ENCODE data around the gene CRYBG3.

- TF ChIP-seq EZH2 (IDR thresholded peaks at IDR 0.05; ENCODE audit: insufficient read depth, poor library complexity, severe bottlenecking) (no peak), EZH2phosphoT487 (IDR thresholded peaks at IDR 0.05; ENCODE audit: insufficient read depth, low read depth) (no peak)
Observed at GRCh38 chr3:97896129-97896528, 74.3 kb downstream of the CRYBG3 start.
